C4-2B (cell line): ENCODE data around the gene PLPPR5.

Experiments
- ZFX ChIP-seq: fragments of 450-650 bp; IDR thresholded peaks from 2 replicates; pipeline ENCODE4 v1.6.1; 2017
- TF ChIP-seq, protein P1 (sequence below): fragments of 450-650 bp; conservative IDR thresholded peaks from 2 replicates; pipeline ENCODE4 v1.5.1; 2017; ENCODE audit warnings: mild to moderate bottlenecking

DNA sequence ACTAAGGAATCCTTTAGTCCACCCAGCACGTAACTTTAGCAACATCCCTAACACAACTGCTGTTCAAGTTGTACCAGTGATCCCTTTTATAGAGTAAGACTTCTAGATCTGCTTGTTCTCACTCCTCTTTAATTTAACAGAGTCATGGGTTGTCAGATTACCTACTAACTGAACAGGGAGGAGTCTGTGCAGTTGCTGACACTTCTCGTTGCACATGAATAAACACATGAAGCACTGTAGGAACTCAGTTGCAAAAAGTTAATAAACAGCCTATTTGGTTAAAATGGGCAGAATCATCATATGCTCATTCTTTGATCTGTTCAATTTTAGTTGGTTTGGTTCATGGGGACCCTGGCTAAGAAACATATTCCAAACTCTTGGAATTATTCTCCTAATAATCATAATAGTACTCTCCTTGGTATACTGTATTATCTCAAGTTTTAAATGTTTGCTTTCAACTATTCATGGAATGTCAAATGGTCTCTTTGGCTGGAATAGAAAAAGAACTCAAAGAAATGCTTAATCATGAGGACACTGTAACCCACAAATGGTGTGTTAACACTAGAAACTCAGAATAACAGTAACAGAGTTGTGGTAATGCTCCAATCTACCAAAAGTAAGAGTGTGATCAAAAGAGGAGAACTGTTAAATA, 15.6 kb downstream of the PLPPR5 start:
- TF ChIP-seq ZFX = no peak
- TF ChIP-seq, protein P1, sequence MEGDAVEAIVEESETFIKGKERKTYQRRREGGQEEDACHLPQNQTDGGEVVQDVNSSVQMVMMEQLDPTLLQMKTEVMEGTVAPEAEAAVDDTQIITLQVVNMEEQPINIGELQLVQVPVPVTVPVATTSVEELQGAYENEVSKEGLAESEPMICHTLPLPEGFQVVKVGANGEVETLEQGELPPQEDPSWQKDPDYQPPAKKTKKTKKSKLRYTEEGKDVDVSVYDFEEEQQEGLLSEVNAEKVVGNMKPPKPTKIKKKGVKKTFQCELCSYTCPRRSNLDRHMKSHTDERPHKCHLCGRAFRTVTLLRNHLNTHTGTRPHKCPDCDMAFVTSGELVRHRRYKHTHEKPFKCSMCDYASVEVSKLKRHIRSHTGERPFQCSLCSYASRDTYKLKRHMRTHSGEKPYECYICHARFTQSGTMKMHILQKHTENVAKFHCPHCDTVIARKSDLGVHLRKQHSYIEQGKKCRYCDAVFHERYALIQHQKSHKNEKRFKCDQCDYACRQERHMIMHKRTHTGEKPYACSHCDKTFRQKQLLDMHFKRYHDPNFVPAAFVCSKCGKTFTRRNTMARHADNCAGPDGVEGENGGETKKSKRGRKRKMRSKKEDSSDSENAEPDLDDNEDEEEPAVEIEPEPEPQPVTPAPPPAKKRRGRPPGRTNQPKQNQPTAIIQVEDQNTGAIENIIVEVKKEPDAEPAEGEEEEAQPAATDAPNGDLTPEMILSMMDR = no peak
